Measurements from ENCODE around the gene USP35.

The USP35 gene

DNA sequence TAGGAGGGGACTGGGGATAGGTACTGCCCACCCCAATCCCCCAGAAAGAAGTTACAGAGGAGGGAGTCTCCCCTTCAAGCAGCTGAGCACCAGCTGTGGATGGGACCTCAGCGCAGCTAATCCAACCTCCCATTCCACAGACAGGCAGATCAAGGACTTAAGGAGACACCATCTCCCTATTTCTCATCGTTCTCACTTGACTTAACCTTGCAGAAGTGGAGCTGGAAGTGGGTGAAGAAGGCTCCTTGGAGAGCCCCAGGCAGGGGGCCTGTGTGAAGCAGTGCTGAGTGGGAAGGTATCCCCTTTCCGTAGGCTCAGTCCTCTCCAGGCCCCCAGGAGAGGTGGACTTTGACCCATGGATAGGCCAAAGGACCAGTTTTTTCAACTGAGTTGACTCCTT, 27.3 kb downstream of the USP35 start:
- no peak for DNase-seq
- TF ChIP-seq EZH2 (optimal IDR thresholded peaks at IDR 0.05; ENCODE audit: low read depth, low read length) (no peak), EZH2phosphoT487 (IDR thresholded peaks at IDR 0.05; ENCODE audit: low read length) (no peak)
- TF ChIP-seq, protein P1, sequence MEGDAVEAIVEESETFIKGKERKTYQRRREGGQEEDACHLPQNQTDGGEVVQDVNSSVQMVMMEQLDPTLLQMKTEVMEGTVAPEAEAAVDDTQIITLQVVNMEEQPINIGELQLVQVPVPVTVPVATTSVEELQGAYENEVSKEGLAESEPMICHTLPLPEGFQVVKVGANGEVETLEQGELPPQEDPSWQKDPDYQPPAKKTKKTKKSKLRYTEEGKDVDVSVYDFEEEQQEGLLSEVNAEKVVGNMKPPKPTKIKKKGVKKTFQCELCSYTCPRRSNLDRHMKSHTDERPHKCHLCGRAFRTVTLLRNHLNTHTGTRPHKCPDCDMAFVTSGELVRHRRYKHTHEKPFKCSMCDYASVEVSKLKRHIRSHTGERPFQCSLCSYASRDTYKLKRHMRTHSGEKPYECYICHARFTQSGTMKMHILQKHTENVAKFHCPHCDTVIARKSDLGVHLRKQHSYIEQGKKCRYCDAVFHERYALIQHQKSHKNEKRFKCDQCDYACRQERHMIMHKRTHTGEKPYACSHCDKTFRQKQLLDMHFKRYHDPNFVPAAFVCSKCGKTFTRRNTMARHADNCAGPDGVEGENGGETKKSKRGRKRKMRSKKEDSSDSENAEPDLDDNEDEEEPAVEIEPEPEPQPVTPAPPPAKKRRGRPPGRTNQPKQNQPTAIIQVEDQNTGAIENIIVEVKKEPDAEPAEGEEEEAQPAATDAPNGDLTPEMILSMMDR (IDR thresholded peaks at IDR 0.05; ENCODE audit: low read length) = no peak

DNA sequence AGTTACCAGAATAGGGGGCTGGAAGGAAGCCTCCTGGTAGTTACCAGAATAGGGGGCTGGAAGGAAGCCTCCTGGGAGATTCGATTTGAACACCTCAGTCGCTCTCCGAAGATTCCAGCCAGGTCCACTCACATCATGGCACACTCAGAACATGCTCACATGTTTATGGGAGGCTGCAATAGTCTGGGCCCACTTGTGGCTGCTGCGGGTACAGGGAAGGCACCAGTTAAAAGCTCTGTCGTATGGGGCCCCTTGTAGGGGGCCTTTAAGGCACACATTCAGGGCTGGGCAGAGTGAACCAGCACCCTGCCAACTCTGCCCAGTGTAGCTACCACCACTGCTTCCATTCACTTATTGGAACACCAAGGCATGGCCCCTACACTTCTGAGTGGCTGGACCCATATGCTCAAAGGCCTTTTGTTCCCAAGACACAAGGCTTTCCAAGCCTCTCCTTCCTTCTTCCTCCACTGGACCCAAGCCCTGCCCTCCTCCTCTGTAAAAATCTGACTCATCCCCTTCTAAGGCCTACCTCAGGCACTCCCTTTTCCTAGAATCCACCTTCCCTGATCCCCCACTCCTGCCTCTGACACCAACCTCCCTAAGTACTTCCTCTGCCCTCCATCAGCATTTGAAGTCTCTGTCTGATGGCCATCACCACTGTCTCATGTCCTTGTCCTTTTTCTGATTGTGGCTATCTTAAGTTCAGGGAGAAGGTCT, 28.0 kb downstream of the USP35 start:
- no peak overlapping the region for H3K27ac ChIP-seq (ENCODE audit: low read length)
- no peak overlapping the region for H3K9ac ChIP-seq (ENCODE audit: low read length)
- H3K4me2 ChIP-seq (ENCODE audit: low read depth, low read length) = no peak overlapping the region
- TF ChIP-seq EZH2 (optimal IDR thresholded peaks at IDR 0.05; ENCODE audit: low read depth, low read length) = no peak
- TF ChIP-seq, protein P1 (IDR thresholded peaks at IDR 0.05; ENCODE audit: low read length) = no peak
- no peak for TF ChIP-seq EZH2phosphoT487 (IDR thresholded peaks at IDR 0.05; ENCODE audit: low read length)
- H3F3A ChIP-seq (ENCODE audit: insufficient read depth, low read length) = no peaks in the 10 kb centered on the region
- no peaks in the 10 kb centered on the region for H3K9me3 ChIP-seq (replicated peaks; ENCODE audit: insufficient read depth, low read length)
- no peaks in the 10 kb centered on the region for H3K4me1 ChIP-seq (ENCODE audit: low read length)
- no peaks in the 10 kb centered on the region for H4K20me1 ChIP-seq (ENCODE audit: insufficient read depth, low read length)
- H3K9me2 ChIP-seq (replicated peaks; ENCODE audit: insufficient read depth, low read length) = no peaks in the 10 kb centered on the region
- no peak overlapping the region for H3K4me3 ChIP-seq (ENCODE audit: low read length)
- no peak overlapping the region for H2AFZ ChIP-seq (ENCODE audit: low read length)
- no peaks in the 10 kb centered on the region for H3K27me3 ChIP-seq (replicated peaks; ENCODE audit: insufficient read depth, low read length)
- H3K36me3 ChIP-seq (replicated peaks; ENCODE audit: insufficient read depth, low read length) = no peaks in the 10 kb centered on the region
- DNase-seq = no peak
- H3K79me2 ChIP-seq (ENCODE audit: low read length) = no peaks in the 10 kb centered on the region

More for the DNA sequence above, 27.3 kb downstream of the USP35 start:
- Histone ChIP-seq H3F3A (ENCODE audit: insufficient read depth, low read length) (no peaks in the 10 kb centered on the region), H3K9me3 (replicated peaks; ENCODE audit: insufficient read depth, low read length) (no peaks in the 10 kb centered on the region), H3K27ac (ENCODE audit: low read length) (no peak overlapping the region), H3K36me3 (replicated peaks; ENCODE audit: insufficient read depth, low read length) (no peaks in the 10 kb centered on the region), H4K20me1 (ENCODE audit: insufficient read depth, low read length) (no peaks in the 10 kb centered on the region), H3K79me2 (ENCODE audit: low read length) (no peaks in the 10 kb centered on the region), H3K27me3 (replicated peaks; ENCODE audit: insufficient read depth, low read length) (no peaks in the 10 kb centered on the region), H3K9ac (ENCODE audit: low read length) (no peak overlapping the region), H3K9me2 (replicated peaks; ENCODE audit: insufficient read depth, low read length) (no peaks in the 10 kb centered on the region), H3K4me2 (ENCODE audit: low read depth, low read length) (no peak overlapping the region), H3K4me3 (ENCODE audit: low read length) (no peak overlapping the region), H2AFZ (ENCODE audit: low read length) (no peak overlapping the region), H3K4me1 (ENCODE audit: low read length) (no peaks in the 10 kb centered on the region)

DNA sequence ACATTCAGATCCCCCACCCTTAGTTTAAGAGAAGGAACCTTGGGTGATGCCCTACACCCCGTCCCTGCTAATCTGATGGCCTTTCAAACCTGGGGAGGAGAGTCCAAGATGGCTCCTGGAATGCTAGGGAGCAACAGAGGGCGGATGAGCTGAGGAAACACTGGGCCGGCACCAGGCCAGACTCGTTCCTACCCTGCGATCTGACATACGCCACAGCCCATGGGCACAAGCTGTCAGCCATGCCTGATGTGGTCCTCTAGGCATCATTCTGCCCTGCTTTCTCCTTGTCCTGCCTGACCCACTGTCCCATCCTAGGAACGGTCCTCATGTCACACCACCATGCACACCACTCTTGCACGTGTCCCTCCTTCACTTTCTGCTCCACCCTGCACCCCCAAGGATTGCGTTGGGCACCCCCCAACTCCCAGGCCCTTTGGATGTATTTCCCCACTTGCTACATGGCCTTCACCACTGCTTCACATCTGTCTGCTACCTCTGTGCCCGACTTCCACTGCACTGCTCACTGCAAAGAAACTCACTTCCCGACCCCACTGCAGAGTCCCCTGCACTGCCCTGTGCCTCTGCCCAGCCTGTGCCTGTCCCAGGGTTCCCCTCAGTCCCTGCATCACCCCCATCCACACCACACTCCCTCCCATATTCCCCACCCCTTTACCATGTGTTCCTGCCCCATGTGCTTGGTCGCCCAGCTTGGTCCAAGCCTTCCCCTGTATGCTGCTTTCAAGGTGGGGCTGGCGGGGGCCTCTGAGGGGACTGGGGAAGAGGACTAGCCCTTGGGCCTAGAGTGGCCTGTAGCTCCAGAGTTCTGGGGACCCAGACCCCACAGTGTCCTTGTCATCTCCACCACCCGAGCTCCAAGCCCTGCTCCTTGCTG, 29.2 kb downstream of the USP35 start:
- H4K20me1 ChIP-seq (ENCODE audit: insufficient read depth, low read length) = no peaks in the 10 kb centered on the region
- no peaks in the 10 kb centered on the region for H3F3A ChIP-seq (ENCODE audit: insufficient read depth, low read length)
- H2AFZ ChIP-seq (ENCODE audit: low read length) = no peak overlapping the region
- no peaks in the 10 kb centered on the region for H3K79me2 ChIP-seq (ENCODE audit: low read length)
- H3K9me3 ChIP-seq (replicated peaks; ENCODE audit: insufficient read depth, low read length) = no peaks in the 10 kb centered on the region
- TF ChIP-seq EZH2phosphoT487 (IDR thresholded peaks at IDR 0.05; ENCODE audit: low read length) = no peak
- TF ChIP-seq EZH2 (optimal IDR thresholded peaks at IDR 0.05; ENCODE audit: low read depth, low read length) = no peak
- TF ChIP-seq, protein P1 (IDR thresholded peaks at IDR 0.05; ENCODE audit: low read length) = no peak
- H3K27me3 ChIP-seq (replicated peaks; ENCODE audit: insufficient read depth, low read length) = no peaks in the 10 kb centered on the region
- no peaks in the 10 kb centered on the region for H3K36me3 ChIP-seq (replicated peaks; ENCODE audit: insufficient read depth, low read length)
- no peak overlapping the region for H3K9ac ChIP-seq (ENCODE audit: low read length)
- no peaks in the 10 kb centered on the region for H3K9me2 ChIP-seq (replicated peaks; ENCODE audit: insufficient read depth, low read length)
- DNase-seq = no peak
- H3K4me2 ChIP-seq (ENCODE audit: low read depth, low read length) = no peak overlapping the region
- H3K4me3 ChIP-seq (ENCODE audit: low read length) = no peak overlapping the region
- H3K27ac ChIP-seq (ENCODE audit: low read length) = no peak overlapping the region
- no peaks in the 10 kb centered on the region for H3K4me1 ChIP-seq (ENCODE audit: low read length)
